GM21576 (cell line): ENCODE data around the gene NAGPA.

ENCODE experiments used
- ATAC-seq: cut with Tn5 transposase; IDR thresholded peaks from one replicate; pipeline ENCODE4 v1.9.1; 2021; ENCODE audit warnings: mild to moderate bottlenecking, moderate library complexity; ENCODE audit not compliant: unreplicated experiment

The NAGPA gene

GRCh38 chr16:5004311-5004710, 29.4 kb downstream of the NAGPA start:
- ATAC-seq: no peak

DNA sequence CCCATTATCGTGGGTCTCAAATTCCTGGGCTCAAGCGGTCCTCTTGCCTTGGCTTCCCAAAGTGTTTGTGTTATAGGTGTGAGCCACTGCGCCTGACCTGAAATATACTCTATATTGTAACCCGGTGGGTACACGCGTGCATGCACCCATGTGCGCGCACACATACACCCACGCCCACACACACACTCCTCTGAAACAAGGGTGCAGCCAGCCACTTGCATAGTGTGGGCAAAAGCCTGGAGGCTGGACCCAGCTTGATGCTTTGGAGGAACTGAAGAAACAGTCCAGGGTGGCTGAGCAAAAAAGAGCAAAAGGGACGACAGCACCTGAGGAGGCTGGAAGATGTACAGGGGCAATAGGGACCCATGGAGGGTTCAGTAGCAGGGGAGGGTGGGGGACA, 29.9 kb downstream of the NAGPA start:
- no peak for ATAC-seq

DNA sequence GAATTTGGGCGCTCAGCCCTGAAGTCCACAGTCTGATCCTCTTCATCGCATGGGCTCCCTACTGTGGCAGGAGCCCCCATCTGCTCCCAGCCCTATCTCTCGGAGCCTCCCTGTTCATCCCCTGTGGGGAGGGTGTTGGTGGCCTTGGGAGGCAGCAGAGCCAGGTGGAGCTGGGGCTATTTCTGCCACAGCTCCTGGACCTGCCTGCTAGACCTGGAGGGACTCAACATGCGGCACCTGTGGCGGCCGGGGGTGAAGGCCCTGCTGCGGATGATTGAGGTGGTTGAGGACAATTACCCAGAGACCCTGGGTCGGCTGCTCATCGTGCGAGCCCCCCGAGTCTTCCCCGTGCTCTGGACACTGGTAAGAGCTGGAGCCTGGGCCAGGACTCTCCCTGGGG, 30.5 kb downstream of the NAGPA start:
- ATAC-seq: no peak

DNA sequence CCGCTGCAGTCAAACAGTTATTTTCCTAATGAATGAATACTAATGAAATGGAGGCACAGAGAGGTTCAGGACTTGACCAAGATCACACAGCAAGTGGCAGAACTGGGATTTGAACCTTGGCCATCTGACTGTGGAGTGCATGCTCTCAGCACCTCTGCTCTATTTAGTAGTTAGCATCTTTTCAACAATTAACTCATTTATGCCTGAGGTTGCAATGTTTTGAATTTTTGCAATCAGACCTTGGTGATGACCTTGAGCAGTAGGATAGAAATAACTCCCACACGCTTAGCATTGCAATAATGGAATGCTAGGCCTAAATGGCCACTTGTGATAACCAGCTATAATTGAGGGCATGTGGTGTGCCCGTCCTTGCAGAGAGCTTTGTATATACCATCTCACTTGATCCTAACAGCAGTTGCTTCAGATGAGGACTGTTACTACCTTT, 31.0 kb downstream of the NAGPA start:
- ATAC-seq: no peak

- no peak for ATAC-seq
Measured at GRCh38 chr16:5001986-5002385, 31.7 kb downstream of the NAGPA start.

GRCh38 chr16:5001571-5001970, 32.2 kb downstream of the NAGPA start:
- ATAC-seq: no peak

- no peak for ATAC-seq
Measured at GRCh38 chr16:5000573-5001001, 33.1 kb downstream of the NAGPA start.

DNA sequence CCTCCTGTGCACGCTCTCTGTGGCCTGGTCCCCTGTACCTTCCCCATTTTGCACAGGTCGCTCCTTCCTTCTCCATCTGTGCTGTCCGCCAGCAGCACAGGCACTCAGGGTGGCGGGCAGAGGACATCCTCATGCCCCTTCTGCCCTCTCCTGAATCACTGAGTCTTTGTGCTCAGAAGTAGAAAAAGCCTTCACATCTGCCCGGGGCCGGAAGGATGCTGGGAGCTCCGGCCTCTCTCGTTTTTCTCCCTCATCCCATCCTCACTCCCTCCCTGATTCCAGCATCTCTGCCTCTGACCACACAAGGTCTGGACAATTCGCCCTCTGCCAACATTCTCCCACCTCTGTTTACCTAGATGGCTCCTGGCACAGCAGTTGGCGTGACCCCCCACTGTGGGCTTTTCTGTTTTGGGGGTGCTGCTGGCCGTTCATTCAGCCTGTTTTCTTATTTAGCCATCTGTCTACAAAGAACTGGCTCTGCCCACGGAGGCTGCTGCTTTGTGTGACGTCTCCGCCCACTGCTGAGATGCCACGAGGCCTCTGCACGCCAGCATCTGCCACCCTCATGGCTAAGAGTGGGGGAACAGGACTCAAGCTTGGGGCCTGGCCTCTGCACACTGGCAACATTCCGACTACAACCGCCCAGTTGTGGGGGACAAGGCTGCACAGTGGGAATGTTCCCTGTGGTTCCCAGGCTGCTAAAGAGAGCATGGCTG, 38.9 kb downstream of the NAGPA start:
- no peak for ATAC-seq

DNA sequence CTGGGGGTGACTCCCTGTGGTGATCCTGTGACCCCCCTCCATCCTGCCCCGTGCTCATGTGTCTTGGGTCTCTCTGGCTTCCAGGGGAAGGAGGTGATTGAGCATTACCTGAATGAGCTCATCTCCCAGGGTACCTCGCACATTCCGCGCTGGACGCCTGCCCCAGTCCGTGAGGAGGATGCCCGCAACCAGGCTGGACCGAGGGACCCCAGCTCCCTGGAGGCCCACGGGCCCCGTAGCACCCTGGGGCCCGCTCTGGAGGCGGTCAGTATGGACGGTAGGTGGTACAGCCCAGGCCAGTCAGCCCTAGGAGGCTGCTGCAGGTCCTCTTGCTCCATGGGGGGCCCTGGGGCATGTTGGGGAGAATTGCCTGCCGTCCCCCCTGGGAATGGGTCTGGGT, 42.0 kb downstream of the NAGPA start:
- ATAC-seq: no peak

DNA sequence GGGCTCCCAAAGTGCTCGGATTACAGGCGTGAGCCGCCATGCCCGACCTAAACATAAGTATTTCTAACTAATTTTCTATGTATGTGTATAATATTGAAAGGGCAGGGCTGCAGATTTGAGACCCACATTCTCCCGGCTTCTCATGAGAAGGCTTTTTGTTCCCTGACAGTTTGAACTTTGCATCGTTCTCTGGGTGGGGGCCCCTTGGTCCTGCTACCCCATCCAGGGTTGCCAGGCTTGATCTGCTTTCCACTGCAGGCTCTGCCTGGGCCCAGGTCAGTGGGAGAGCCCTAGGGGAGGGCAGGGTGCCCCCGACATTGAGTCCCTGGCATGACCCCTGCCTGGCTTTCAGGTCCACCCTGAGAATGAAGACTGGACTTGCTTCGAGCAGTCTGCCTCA, 43.3 kb downstream of the NAGPA start:
- no peak for ATAC-seq

DNA sequence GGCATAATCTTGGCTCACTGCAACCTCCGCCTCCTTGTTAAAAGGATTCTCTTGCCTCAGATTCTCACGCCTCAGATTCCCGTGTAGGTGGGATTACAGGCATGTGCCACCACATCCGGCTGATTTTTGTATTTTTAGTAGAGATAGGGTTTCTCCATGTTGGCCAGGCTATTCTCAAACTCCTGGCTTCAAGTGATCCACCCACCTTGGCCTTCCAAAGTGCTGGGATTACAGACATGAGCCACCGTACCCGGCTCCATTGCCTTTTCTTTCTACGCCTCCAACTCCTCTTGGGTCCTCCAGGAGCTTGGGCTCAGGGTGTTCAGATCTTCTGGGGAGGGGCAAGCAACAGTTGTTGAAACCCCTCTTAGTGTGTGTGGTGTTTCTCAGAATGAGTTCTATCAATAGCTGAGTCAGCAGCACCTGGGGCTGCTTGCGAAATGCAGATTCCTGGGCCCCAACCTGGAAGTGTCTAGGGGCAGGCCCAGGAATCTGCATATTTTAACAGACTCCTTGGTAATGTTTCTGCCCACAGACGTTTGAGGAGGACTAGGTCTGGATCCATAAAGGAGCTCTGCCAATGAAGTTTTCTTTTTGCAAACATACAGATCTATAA, 44.2 kb downstream of the NAGPA start:
- no peak for ATAC-seq

GRCh38 chr16:4988647-4989046, 45.1 kb downstream of the NAGPA start:
- no peak for ATAC-seq

DNA sequence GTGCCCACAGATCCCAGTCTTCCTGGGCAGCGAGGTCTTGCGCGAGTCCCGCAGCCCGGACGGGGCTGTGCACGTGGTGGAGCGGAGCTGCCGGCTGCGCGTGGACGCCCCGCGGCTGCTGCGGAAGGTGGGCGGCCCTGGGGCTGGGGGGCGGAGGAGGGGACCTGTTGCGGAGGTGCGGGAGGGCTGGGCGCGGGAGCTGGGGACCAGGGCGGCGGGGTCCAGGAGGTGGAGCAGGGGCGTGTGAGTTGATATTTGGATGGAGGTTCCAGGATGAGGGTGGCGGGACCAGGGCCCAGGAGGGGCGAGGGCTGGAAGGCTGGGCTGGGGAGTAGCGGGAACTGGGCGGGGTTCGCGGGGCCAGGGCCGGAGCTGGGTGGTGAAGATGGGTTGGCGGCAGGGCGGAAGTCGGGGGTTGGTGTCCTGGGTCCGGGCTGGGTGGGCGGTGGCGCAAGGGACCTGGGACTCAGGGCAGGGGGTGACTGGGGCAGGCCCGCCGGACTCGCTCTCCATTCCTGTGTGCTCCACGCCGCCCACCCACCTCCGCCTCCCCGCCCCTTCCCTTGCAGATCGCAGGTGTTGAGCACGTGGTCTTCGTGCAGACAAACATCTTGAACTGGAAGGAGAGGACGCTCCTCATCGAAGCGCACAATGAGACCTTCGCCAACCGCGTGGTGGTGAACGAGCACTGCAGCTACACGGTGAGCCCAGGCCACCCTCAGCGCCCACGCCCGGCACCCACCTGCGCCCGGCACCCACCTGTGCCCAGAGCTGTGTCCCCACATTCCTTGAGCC, 46.0 kb downstream of the NAGPA start:
- ATAC-seq: no peak

GRCh38 chr16:4987250-4987579, 46.5 kb downstream of the NAGPA start:
- ATAC-seq: no peak

DNA sequence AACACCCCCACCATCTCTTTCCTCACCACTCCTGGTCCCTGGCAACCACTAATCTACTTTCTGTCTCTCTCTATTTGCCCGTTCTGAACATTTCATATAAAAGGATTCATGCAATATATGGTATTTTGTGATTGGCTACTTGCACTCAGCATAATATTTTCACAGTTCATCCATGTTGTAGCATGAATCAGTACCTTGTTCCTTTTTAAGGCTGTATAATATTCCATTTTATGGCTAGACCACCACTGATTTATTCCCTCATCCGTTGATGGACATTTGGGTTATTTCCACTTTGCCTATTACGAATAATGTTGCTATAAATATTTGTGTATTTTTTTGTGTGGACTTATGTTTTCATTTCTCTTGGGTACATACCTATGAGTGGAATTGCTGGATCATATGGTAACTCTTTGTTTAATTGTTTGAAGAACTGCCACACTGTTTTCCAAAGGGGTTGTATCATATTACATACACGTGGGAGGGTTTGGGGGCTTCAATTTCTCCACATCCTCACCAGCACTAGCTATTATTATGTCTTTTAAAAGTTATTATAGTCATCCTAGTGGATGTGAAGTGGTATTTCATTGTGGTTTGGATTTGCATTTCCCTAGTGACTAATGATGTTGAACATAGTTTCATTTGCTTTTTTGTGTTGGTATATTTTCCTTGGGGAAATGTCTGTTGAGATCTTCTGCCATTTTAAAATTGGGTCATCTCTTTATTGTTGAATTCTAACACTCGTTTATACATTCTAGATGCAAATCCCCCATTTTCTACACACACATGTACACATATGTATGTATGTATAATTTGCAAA, 49.4 kb downstream of the NAGPA start:
- no peak for ATAC-seq

- ATAC-seq: no peak
Measured at GRCh38 chr16:4982056-4982867, 51.5 kb downstream of the NAGPA start.

- ATAC-seq: no peak
Measured at GRCh38 chr16:4981473-4981872, 52.3 kb downstream of the NAGPA start.

- ATAC-seq: no peak
Measured at GRCh38 chr16:4980691-4981090, 53.0 kb downstream of the NAGPA start.

- ATAC-seq: no peak
Measured at GRCh38 chr16:4979736-4980660, 53.7 kb downstream of the NAGPA start.
